OCI-LY3 (cell line): ENCODE measurements around the gene P3R3URF.

Experiments used
- CTCF ChIP-seq: fragments of 200-600, 300-600 bp; sonication (generic); IDR thresholded peaks from 2 replicates; pipeline ENCODE4 v1.5.1; 2014; ENCODE audit warnings: antibody characterized with exemption, low read length, low read depth
- EZH2phosphoT487 ChIP-seq: fragments of 200-600 bp; shearing (Covaris generic); IDR thresholded peaks from 2 replicates; pipeline ENCODE4 v1.6.1; 2018; ENCODE audit warnings: antibody characterized with exemption, mixed run types, low read depth

DNA sequence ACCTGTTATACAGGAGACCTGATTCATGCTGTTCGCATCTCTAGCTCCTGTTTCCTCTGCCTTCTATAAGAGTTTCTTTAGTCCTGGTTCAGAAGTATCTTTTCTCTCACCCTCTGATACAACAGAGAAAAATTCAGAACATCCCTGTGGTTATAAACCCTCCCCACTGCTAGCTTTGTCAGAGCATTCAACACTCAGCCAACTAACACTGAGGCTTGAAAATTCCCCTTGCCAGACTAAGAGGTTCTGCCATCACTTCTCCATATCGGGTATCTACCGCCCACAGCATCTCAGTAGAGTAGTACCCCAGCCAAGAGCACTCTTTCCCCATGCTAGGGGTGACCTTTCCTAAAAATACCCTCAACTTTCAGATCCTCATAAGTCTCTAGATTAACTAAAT lies 24.3 kb downstream of the P3R3URF start:
- TF ChIP-seq CTCF (no peak), EZH2phosphoT487 (no peak)
